PC-3 (cell line): Measurements from ENCODE around the gene OPALIN. TPM values are rescaled to one million over a fixed set of nuclear protein-coding genes. Genes with fewer than 3 reads are reported as not detected.

Source experiments
- ATAC-seq: fragments of 200-7000 bp; cut with Tn5 transposase; 2 replicates; pipeline ENCODE4 v1.9.1; 2020; ENCODE audit warnings: mild to moderate bottlenecking, moderate library complexity
- BruUV-seq: library from RNA; stranded (reverse); fragments of 400-500 nt; replicated peaks from 2 replicates; lab custom pipeline; 2021; lab: Mats Ljungman, UMichigan
- CTCF ChIA-PET: fragments of 300-600 bp; sonication (Branson Sonifier 250); formaldehyde crosslinking; loops from one replicate; lab custom pipeline; 2022; ENCODE audit warnings: antibody characterized with exemption; lab: Charles Lee
- POLR2A ChIA-PET: fragments of 300-600 bp; sonication (Branson Sonifier 250); formaldehyde crosslinking; loops from one replicate; lab custom pipeline; 2022; ENCODE audit warnings: antibody characterized with exemption; ENCODE audit not compliant: unreplicated experiment; lab: Charles Lee
- DNase-seq: peaks from one replicate; pipeline ENCODE4 v3.0.0-alpha.2; 2015
- H2AFZ ChIP-seq: fragments of 300-600 bp; sonication (generic); 2 replicates; pipeline ENCODE4 v1.6.0; 2016; ENCODE audit warnings: antibody characterized with exemption, low read length
- H3F3A ChIP-seq: fragments of 300-600 bp; sonication (generic); one replicate; pipeline ENCODE4 v1.6.0; 2017; ENCODE audit warnings: antibody characterized with exemption, low read length, control low read depth, mild to moderate bottlenecking; ENCODE audit not compliant: unreplicated experiment
- H3K27ac ChIP-seq: fragments of 300-600 bp; sonication (generic); 2 replicates; pipeline ENCODE4 v1.5.1; 2016; ENCODE audit warnings: mild to moderate bottlenecking, low read length
- H3K27me3 ChIP-seq: fragments of 300-600 bp; sonication (generic); 2 replicates; pipeline ENCODE4 v1.6.1; 2016; ENCODE audit warnings: low read length, mixed read lengths
- H3K36me3 ChIP-seq: fragments of 300-600 bp; sonication (generic); 2 replicates; pipeline ENCODE4 v1.6.1; 2016; ENCODE audit warnings: low read depth, mixed run types, low read length, mixed read lengths
- H3K4me1 ChIP-seq: fragments of 300-600 bp; sonication (generic); 2 replicates; pipeline ENCODE4 v1.5.1; 2016; ENCODE audit warnings: low read length; ENCODE audit not compliant: insufficient read depth
- H3K4me2 ChIP-seq: fragments of 300-600 bp; sonication (generic); 2 replicates; pipeline ENCODE4 v1.6.0; 2016; ENCODE audit warnings: low read length
- H3K4me3 ChIP-seq: fragments of 300-600 bp; sonication (generic); 2 replicates; pipeline ENCODE4 v1.5.1; 2016; ENCODE audit warnings: mild to moderate bottlenecking, low read length, mixed read lengths
- H3K79me2 ChIP-seq: fragments of 300-600 bp; sonication (generic); 2 replicates; pipeline ENCODE4 v1.6.1; 2017; ENCODE audit warnings: low read length, mixed read lengths
- H3K9ac ChIP-seq: fragments of 300-600 bp; sonication (generic); 2 replicates; pipeline ENCODE4 v1.6.0; 2016; ENCODE audit warnings: mild to moderate bottlenecking, low read length
- H3K9me2 ChIP-seq: fragments of 300-600 bp; sonication (generic); replicated peaks from 2 replicates; pipeline ENCODE4 v1.6.1; 2016; ENCODE audit warnings: mixed run types, low read length, mixed read lengths
- H3K9me3 ChIP-seq: fragments of 300-600 bp; sonication (generic); 2 replicates; pipeline ENCODE4 v1.6.1; 2016; ENCODE audit warnings: low read length, mixed read lengths
- H4K20me1 ChIP-seq: fragments of 300-600 bp; sonication (generic); 2 replicates; pipeline ENCODE4 v1.6.1; 2016; ENCODE audit warnings: low read length, mixed read lengths
- CTCF ChIP-seq: fragments of 300-600 bp; sonication (generic); conservative IDR thresholded peaks from 2 replicates; pipeline ENCODE4 v1.5.1; 2017; ENCODE audit warnings: antibody characterized with exemption, low read depth, mild to moderate bottlenecking, low read length
- EZH2 ChIP-seq: fragments of 300-600 bp; sonication (generic); IDR thresholded peaks from one replicate; pipeline ENCODE4 v1.6.1; 2017; ENCODE audit warnings: antibody characterized with exemption, mild to moderate bottlenecking, low read length; ENCODE audit not compliant: unreplicated experiment
- EZH2phosphoT487 ChIP-seq: fragments of 300-600 bp; sonication (generic); IDR thresholded peaks from 2 replicates; pipeline ENCODE4 v1.6.1; 2018; ENCODE audit warnings: mild to moderate bottlenecking, antibody characterized with exemption, low read length, borderline replicate concordance
- intact Hi-C: fragments of 100-400 bp; cut with micrococcal nuclease; formaldehyde crosslinking; loops from 2 replicates; pipeline ENCODE4 v1.9.0; 2023
- total RNA-seq: library from RNA; depleted of rRNA; stranded (reverse); fragments of >200 nt; gene quantifications from 2 replicates; pipeline ENCODE4 v1.2.3, GENCODE V29; 2014

OPALIN gene
- total RNA-seq, 1 experiment from 2014 or later, result not detected

- peaks cover 36% of the 10 kb centered on the region for H3K27me3 ChIP-seq
- H3K9me2 ChIP-seq, result no peaks in the 10 kb centered on the region
- CTCF ChIA-PET, result interaction anchor here (0.5 to 0.6 kb wide), 2 partner anchors 31 to 105 kb away, joined by 3 to 4 read pairs; no protein-coding TSS in a partner anchor
- peak; percentile 55 for DNase-seq
- H3F3A ChIP-seq, result no peaks in the 10 kb centered on the region
- intact Hi-C loops, result no loop called here
- BruUV-seq, result no TSS peak
- no peaks in the 10 kb centered on the region for H4K20me1 ChIP-seq
- peak; percentile 74 for TF ChIP-seq CTCF
- no peak for TF ChIP-seq EZH2
- no peak overlapping the region for H3K27ac ChIP-seq
- no peaks in the 10 kb centered on the region for H3K79me2 ChIP-seq
- no peak overlapping the region for H3K4me2 ChIP-seq
- no peak overlapping the region for H2AFZ ChIP-seq
- no peak overlapping the region for H3K4me3 ChIP-seq
- ATAC-seq, result peak; percentile 72
- no peaks in the 10 kb centered on the region for H3K9me3 ChIP-seq
- POLR2A ChIA-PET, result no interaction called here
- no peaks in the 10 kb centered on the region for H3K4me1 ChIP-seq
- H3K36me3 ChIP-seq, result no peaks in the 10 kb centered on the region
- no peak overlapping the region for H3K9ac ChIP-seq
These were observed 23.9 kb downstream of the OPALIN start for GRCh38 chr10:96334616-96335526.

GRCh38 chr10:96333101-96333500 lies 25.7 kb downstream of the OPALIN start:
- DNase-seq, result no peak
- no TSS peak for BruUV-seq

More at GRCh38 chr10:96333101-96333500, 25.7 kb downstream of the OPALIN start:
- CTCF ChIA-PET, result no interaction called here
- Histone ChIP-seq H2AFZ (no peak overlapping the region), H3K9me3 (no peaks in the 10 kb centered on the region), H4K20me1 (no peaks in the 10 kb centered on the region), H3K9me2 (no peaks in the 10 kb centered on the region), H3K4me1 (no peaks in the 10 kb centered on the region), H3K27ac (no peak overlapping the region), H3K27me3 (peaks cover 48% of the 10 kb centered on the region), H3K9ac (no peak overlapping the region), H3K4me2 (no peak overlapping the region), H3F3A (no peaks in the 10 kb centered on the region), H3K79me2 (no peaks in the 10 kb centered on the region), H3K36me3 (no peaks in the 10 kb centered on the region), H3K4me3 (no peak overlapping the region)
- no peak for TF ChIP-seq CTCF
- TF ChIP-seq EZH2phosphoT487, result no peak
- TF ChIP-seq EZH2, result no peak
- POLR2A ChIA-PET, result no interaction called here
- intact Hi-C loops, result no loop called here
- no peak for ATAC-seq
